ENCODE measurements around the gene CCNY.

CCNY gene

DNA sequence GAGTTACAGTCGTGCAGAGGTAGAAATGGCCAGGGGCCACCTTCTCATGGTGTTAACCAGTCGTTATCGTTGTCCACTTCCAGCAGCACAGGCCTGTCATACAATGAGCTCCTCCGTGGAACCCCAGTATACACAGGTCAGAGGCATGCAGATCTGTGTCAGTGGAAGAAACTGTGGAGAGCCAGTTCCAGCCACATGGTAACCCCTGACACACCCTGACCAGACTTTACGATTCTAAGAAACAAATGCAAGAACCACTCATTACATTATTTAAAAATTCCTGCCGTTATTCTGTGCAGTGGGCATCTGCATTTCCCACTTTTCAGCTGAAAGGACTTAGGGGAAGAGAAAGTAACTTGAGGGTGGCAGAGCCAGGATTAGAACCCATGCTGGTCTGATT lies 245.3 kb downstream of the CCNY start:
- no peaks in the 10 kb centered on the region for H3K4me1 Mint-ChIP-seq
- no peaks in the 10 kb centered on the region for H3K36me3 Mint-ChIP-seq
- H3K27me3 Mint-ChIP-seq = peaks cover 8 to 14% of the 10 kb centered on the region in 2 donors
- ATAC-seq (replicated peaks) = no peak
- peaks cover 0 to 4% of the 10 kb centered on the region in 2 donors for H3K9me3 Mint-ChIP-seq
- no peak for DNase-seq
- H3K4me3 Mint-ChIP-seq = no peak overlapping the region
- H3K27ac Mint-ChIP-seq = no peak overlapping the region

- H3K9me3 Mint-ChIP-seq = no peaks in the 10 kb centered on the region
- H3K36me3 Mint-ChIP-seq = no peaks in the 10 kb centered on the region
- no peaks in the 10 kb centered on the region for H3K4me1 Mint-ChIP-seq
- no peak overlapping the region for H3K4me3 Mint-ChIP-seq
- no peak for DNase-seq
- peaks cover 18 to 24% of the 10 kb centered on the region in 2 donors for H3K27me3 Mint-ChIP-seq
- no peak for ATAC-seq (replicated peaks)
- no peak overlapping the region for H3K27ac Mint-ChIP-seq
These were observed 248.6 kb downstream of the CCNY start for GRCh38 chr10:35584946-35585345.

GRCh38 chr10:35585356-35585755 lies 249.0 kb downstream of the CCNY start:
- no peak for ATAC-seq (replicated peaks)
- H3K36me3 Mint-ChIP-seq = no peaks in the 10 kb centered on the region
- no peak overlapping the region for H3K27ac Mint-ChIP-seq
- DNase-seq = no peak
- peaks cover 18 to 24% of the 10 kb centered on the region in 2 donors for H3K27me3 Mint-ChIP-seq
- H3K9me3 Mint-ChIP-seq = no peaks in the 10 kb centered on the region
- no peaks in the 10 kb centered on the region for H3K4me1 Mint-ChIP-seq
- no peak overlapping the region for H3K4me3 Mint-ChIP-seq

DNA sequence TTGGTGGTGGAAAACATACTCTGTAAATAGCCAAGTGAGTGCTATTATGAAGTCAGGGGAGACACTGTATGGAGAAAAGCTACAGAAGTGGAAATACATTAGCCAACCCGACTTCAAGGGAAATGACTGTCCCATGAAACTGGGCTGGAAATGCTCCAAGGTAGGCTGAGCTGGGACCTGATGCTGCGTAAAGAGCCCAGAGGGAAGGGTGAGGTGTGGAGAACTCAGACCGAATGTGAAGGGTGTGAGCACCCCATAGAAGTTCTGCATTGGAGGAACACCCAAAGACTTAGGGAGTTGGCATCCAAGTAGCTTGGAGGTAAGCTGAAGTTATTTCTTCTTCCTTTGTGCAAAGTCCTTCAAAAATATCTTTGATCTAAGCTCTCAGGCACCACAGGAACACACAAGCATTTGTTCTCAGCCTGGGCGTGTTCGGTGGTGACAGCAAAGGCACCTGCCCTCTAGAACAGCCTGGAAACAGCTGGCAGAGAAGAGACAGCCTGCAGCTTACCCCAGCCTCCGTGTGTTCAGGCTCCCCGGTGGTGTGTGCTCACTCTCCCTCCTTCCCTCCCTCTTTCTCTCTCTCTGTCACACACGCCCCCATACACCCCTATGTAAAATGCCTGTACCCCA lies 249.7 kb downstream of the CCNY start:
- H3K9me3 Mint-ChIP-seq = peaks cover 2 to 4% of the 10 kb centered on the region in 2 donors
- H3K27ac Mint-ChIP-seq = no peak overlapping the region
- ATAC-seq (replicated peaks) (no peak), DNase-seq (no peak)
- peaks cover 3 to 4% of the 10 kb centered on the region in 2 donors for H3K36me3 Mint-ChIP-seq
- no peak overlapping the region for H3K4me3 Mint-ChIP-seq
- H3K4me1 Mint-ChIP-seq = no peaks in the 10 kb centered on the region
- H3K27me3 Mint-ChIP-seq = peaks cover 22 to 28% of the 10 kb centered on the region in 2 donors

DNA sequence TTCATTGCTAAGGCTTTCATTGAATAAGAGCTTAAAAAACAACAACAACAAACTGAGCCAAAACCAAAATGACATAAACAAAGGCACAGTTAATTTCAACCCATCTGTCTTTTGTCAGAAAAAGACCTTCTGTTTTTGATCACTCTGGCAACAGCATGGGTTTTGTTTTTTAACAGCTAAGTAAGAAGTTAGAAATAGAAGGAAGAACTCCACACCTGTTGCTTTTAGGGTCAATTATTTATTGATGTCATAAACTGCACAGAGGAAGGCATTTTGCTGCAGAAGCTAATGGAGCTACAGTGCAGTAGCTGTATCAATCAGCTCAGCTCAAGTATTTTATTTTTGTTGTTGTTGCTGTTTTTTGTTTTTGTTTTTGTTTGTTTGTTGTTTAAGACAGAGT lies 252.5 kb downstream of the CCNY start:
- Mint-ChIP-seq H3K27ac (no peak overlapping the region), H3K27me3 (peaks cover 30 to 37% of the 10 kb centered on the region in 2 donors), H3K4me3 (no peak overlapping the region), H3K4me1 (no peaks in the 10 kb centered on the region), H3K36me3 (peaks cover 3 to 4% of the 10 kb centered on the region in 2 donors), H3K9me3 (peaks cover 8 to 16% of the 10 kb centered on the region in 2 donors)
- DNase-seq = no peak
- no peak for ATAC-seq (replicated peaks)

- H3K27me3 Mint-ChIP-seq = peaks cover 17 to 23% of the 10 kb centered on the region in 2 donors
- peaks cover 11 to 20% of the 10 kb centered on the region in 2 donors for H3K9me3 Mint-ChIP-seq
- H3K4me3 Mint-ChIP-seq = no peak overlapping the region
- H3K27ac Mint-ChIP-seq = no peak overlapping the region
- DNase-seq (no peak), ATAC-seq (replicated peaks) (no peak)
- H3K4me1 Mint-ChIP-seq = no peaks in the 10 kb centered on the region
- H3K36me3 Mint-ChIP-seq = peaks cover 3 to 4% of the 10 kb centered on the region in 2 donors
These were observed 256.1 kb downstream of the CCNY start for GRCh38 chr10:35592441-35592840.

- DNase-seq = no peak
- H3K4me1 Mint-ChIP-seq = no peaks in the 10 kb centered on the region
- no peak overlapping the region for H3K27ac Mint-ChIP-seq
- H3K4me3 Mint-ChIP-seq = no peak overlapping the region
- peaks cover 22 to 23% of the 10 kb centered on the region in 2 donors for H3K27me3 Mint-ChIP-seq
- ATAC-seq (replicated peaks) = no peak
- peaks cover 3 to 4% of the 10 kb centered on the region in 2 donors for H3K36me3 Mint-ChIP-seq
- H3K9me3 Mint-ChIP-seq = peaks cover 11 to 20% of the 10 kb centered on the region in 2 donors
These were observed 258.1 kb downstream of the CCNY start for GRCh38 chr10:35594115-35595079.

GRCh38 chr10:35595106-35595505 lies 258.8 kb downstream of the CCNY start:
- Mint-ChIP-seq H3K9me3 (peaks cover 11 to 21% of the 10 kb centered on the region in 2 donors), H3K4me1 (no peaks in the 10 kb centered on the region), H3K36me3 (peaks cover 3 to 4% of the 10 kb centered on the region in 2 donors), H3K4me3 (no peak overlapping the region), H3K27ac (no peak overlapping the region), H3K27me3 (peaks cover 22 to 26% of the 10 kb centered on the region in 2 donors)
- DNase-seq (no peak), ATAC-seq (replicated peaks) (no peak)

DNA sequence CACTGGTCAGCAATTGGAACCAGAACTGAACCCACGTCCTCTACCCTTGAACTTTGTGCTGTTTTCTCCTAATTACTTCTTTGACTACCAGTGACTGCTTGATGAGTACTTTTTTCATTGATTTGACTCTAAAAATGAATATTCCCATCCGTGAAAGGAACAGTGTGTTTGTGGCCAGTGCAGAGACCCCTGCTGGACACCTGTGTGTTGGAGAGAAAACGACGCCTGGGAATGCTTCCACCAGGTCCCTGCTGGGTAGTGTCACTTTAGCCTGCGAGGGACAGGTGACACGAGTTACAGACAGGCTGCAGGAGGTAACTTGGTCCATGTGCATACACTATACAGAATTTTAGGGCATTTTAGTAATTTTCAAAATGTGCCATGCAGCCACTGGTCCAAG lies 262.1 kb downstream of the CCNY start:
- Mint-ChIP-seq H3K4me3 (no peak overlapping the region), H3K9me3 (peaks cover 9 to 13% of the 10 kb centered on the region in 2 donors), H3K4me1 (peaks cover 0 to 2% of the 10 kb centered on the region in 2 donors), H3K27me3 (peaks cover 32 to 37% of the 10 kb centered on the region in 2 donors), H3K36me3 (peaks cover 0 to 4% of the 10 kb centered on the region in 2 donors), H3K27ac (no peak overlapping the region)
- DNase-seq (no peak), ATAC-seq (replicated peaks) (no peak)

- Mint-ChIP-seq H3K36me3 (peaks cover 0 to 4% of the 10 kb centered on the region in 2 donors), H3K4me3 (no peak overlapping the region), H3K27me3 (peaks cover 43 to 51% of the 10 kb centered on the region in 2 donors), H3K9me3 (peaks cover 9 to 13% of the 10 kb centered on the region in 2 donors), H3K27ac (no peak overlapping the region), H3K4me1 (peaks cover 0 to 6% of the 10 kb centered on the region in 2 donors)
- no peak for DNase-seq
- ATAC-seq (replicated peaks) = no peak
These were observed 263.9 kb downstream of the CCNY start for GRCh38 chr10:35600193-35600592.

DNA sequence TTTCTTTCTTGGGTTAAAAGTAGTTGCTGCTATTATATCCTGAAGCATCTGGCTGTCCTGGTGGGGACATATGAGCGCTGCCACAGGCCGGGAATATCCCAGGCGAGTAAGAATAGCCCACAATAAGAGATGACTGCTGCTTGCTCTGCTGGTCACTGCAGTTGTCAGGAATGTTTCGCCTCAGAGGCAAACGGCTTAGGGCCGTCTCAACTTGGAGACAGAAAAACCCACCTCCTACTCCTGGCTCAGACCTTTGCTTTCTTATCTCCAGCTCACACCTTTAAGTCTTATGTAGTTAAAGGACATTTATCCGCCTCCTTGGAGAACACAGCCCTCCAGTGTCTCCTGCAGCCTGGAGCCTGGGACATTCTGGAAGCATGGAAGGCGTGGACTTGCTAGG lies 268.9 kb downstream of the CCNY start, which contains the start of gene GJD4:
GJD4 (plus strand) TSS at position 151 of the 400 bp plus-strand sequence; CDS start at position 378, 227 bp downstream.
- Mint-ChIP-seq H3K27me3 (peaks cover 55 to 65% of the 10 kb centered on the region in 2 donors), H3K4me1 (peaks cover 8 to 15% of the 10 kb centered on the region in 2 donors), H3K36me3 (peaks cover 7 to 8% of the 10 kb centered on the region in 2 donors), H3K9me3 (peaks cover 11 to 14% of the 10 kb centered on the region in 2 donors), H3K27ac (no peak within 1 kb of the TSS), H3K4me3 (no peak within 1 kb of the TSS)
- DNase-seq (no peak), ATAC-seq (replicated peaks) (no peak)

- peaks cover 7 to 9% of the 10 kb centered on the region in 2 donors for H3K9me3 Mint-ChIP-seq
- H3K36me3 Mint-ChIP-seq = peaks cover 6 to 7% of the 10 kb centered on the region in 2 donors
- no peak overlapping the region for H3K27ac Mint-ChIP-seq
- H3K4me1 Mint-ChIP-seq = peaks cover 8 to 15% of the 10 kb centered on the region in 2 donors
- no peak overlapping the region for H3K4me3 Mint-ChIP-seq
- peaks cover 55 to 65% of the 10 kb centered on the region in 2 donors for H3K27me3 Mint-ChIP-seq
- DNase-seq (no peak), ATAC-seq (replicated peaks) (no peak)
These were observed 270.1 kb downstream of the CCNY start for GRCh38 chr10:35606430-35606829.

DNA sequence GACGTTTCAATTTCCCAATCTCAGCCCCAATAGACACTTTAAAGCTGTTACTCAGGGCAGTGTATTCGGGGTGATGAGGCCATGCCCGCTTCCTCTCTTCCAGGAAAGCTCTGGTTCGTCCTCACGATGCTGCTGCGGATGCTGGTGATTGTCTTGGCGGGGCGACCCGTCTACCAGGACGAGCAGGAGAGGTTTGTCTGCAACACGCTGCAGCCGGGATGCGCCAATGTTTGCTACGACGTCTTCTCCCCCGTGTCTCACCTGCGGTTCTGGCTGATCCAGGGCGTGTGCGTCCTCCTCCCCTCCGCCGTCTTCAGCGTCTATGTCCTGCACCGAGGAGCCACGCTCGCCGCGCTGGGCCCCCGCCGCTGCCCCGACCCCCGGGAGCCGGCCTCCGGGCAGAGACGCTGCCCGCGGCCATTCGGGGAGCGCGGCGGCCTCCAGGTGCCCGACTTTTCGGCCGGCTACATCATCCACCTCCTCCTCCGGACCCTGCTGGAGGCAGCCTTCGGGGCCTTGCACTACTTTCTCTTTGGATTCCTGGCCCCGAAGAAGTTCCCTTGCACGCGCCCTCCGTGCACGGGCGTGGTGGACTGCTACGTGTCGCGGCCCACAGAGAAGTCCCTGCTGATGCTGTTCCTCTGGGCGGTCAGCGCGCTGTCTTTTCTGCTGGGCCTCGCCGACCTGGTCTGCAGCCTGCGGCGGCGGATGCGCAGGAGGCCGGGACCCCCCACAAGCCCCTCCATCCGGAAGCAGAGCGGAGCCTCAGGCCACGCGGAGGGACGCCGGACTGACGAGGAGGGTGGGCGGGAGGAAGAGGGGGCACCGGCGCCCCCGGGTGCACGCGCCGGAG lies 271.4 kb downstream of the CCNY start:
- Mint-ChIP-seq H3K4me3 (peak overlapping the region; percentile 72 to 77), H3K4me1 (peaks cover 8 to 15% of the 10 kb centered on the region in 2 donors), H3K27ac (no peak overlapping the region), H3K9me3 (peaks cover 7 to 8% of the 10 kb centered on the region in 2 donors), H3K27me3 (peaks cover 58 to 74% of the 10 kb centered on the region in 2 donors), H3K36me3 (peaks cover 4 to 7% of the 10 kb centered on the region in 2 donors)
- peak; percentile 39 to 56 for ATAC-seq (replicated peaks)
- DNase-seq = no peak

GRCh38 chr10:35608328-35608672 lies 272.0 kb downstream of the CCNY start:
- DNase-seq = no peak
- Mint-ChIP-seq H3K36me3 (peaks cover 4 to 7% of the 10 kb centered on the region in 2 donors), H3K27me3 (peaks cover 52 to 74% of the 10 kb centered on the region in 2 donors), H3K27ac (no peak overlapping the region), H3K4me3 (peak overlapping the region in 1 of 2 donors; percentile 77), H3K4me1 (peaks cover 8 to 14% of the 10 kb centered on the region in 2 donors), H3K9me3 (peaks cover 7 to 8% of the 10 kb centered on the region in 2 donors)
- no peak for ATAC-seq (replicated peaks)

Measured in stimulated activated naive B cell treated with anti-CD40 and anti-IgM and Interleukin-4, amounts not matched to agents 10 μg/mL and 1 μg/mL and 100 μg/mL, for 72 hours (primary cell).